Keratinocyte (primary cell): Measurements from ENCODE around the gene BTN2A1.

Source experiments
- EZH2 ChIP-seq: IDR thresholded peaks from one replicate; pipeline ENCODE4 v1.6.1; 2012; ENCODE audit warnings: inconsistent platforms, mild to moderate bottlenecking, low read length, moderate library complexity
- TF ChIP-seq, protein P1 (sequence below), 3 experiments: IDR thresholded peaks in 1 of 3; conservative IDR thresholded peaks in 1 of 3; optimal IDR thresholded peaks in 1 of 3; 2 replicates in 2 of 3; 3 replicates in 1 of 3; pipeline versions ENCODE3 to v1.5.1; 2011; ENCODE audit warnings: low read length in 3 of 3, mild to moderate bottlenecking in 3 of 3, moderate library complexity in 2 of 3, control low read depth in 1 of 3, inconsistent platforms in 1 of 3; ENCODE audit not compliant: insufficient read depth in 2 of 3; ENCODE audit errors: extremely low read depth in 1 of 3

DNA sequence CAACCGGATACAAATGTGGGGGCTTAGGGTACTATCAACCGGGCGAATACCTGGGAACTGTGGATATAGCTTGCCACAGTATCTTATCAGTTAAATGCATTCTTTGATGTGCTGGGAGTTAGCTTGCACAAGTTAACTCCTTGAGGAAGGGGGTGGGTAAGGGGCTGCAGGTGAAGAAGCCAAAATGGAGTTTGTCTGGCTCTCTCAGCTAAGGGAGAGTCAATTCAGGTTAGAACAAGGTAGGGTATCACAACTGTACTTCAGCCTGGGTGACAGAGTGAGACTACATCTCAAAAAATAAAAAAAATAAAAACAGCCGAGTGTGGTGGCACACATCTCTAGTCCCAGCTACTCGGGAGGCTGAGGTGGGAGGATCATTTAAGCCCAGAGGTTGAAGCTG is 33.8 kb downstream of the BTN2A1 start:
- TF ChIP-seq, protein P1, sequence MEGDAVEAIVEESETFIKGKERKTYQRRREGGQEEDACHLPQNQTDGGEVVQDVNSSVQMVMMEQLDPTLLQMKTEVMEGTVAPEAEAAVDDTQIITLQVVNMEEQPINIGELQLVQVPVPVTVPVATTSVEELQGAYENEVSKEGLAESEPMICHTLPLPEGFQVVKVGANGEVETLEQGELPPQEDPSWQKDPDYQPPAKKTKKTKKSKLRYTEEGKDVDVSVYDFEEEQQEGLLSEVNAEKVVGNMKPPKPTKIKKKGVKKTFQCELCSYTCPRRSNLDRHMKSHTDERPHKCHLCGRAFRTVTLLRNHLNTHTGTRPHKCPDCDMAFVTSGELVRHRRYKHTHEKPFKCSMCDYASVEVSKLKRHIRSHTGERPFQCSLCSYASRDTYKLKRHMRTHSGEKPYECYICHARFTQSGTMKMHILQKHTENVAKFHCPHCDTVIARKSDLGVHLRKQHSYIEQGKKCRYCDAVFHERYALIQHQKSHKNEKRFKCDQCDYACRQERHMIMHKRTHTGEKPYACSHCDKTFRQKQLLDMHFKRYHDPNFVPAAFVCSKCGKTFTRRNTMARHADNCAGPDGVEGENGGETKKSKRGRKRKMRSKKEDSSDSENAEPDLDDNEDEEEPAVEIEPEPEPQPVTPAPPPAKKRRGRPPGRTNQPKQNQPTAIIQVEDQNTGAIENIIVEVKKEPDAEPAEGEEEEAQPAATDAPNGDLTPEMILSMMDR (optimal IDR thresholded peaks at IDR 0.05 in 1 of 3, IDR thresholded peaks at IDR 0.05 in 1 of 3, conservative IDR thresholded peaks at IDR 0.05 in 1 of 3; ENCODE audit: extremely low read depth in 1 of 3, insufficient read depth in 2 of 3, low read length in 3 of 3) = no peak
- TF ChIP-seq EZH2 = no peak
